Sigmoid colon (tissue), 7 donors: ENCODE measurements around the gene GTPBP2. TPM values are rescaled to one million over a fixed set of nuclear protein-coding genes. Genes with fewer than 3 reads are reported as not detected.

Experiments used
- DNase-seq: peaks from one replicate; pipeline ENCODE4 v3.0.0-alpha.2; 2019
- H3K27ac ChIP-seq, 4 donors: fragments of 200-600 bp; sonication (generic); one replicate each; pipeline ENCODE4 v1.5.1; 2016 to 2019; ENCODE audit warnings: mild to moderate bottlenecking in 1 of 4
- H3K27me3 ChIP-seq, 3 donors: fragments of 200-600 bp; sonication (generic); one replicate each; pipeline ENCODE4 v1.5.1; 2019; ENCODE audit warnings: mild to moderate bottlenecking in 1 of 3
- H3K36me3 ChIP-seq, 4 donors: fragments of 200-600 bp; sonication (generic); one replicate each; pipeline ENCODE4 v1.5.1; 2016 to 2019
- H3K4me1 ChIP-seq, 4 donors: fragments of 200-600 bp; sonication (generic); one replicate each; pipeline ENCODE4 v1.5.1; 2017 to 2019
- H3K4me3 ChIP-seq, 4 donors: fragments of 200-600 bp; sonication (generic); one replicate each; pipeline ENCODE4 v1.5.1; 2017 to 2019; ENCODE audit warnings: mild to moderate bottlenecking in 2 of 4, moderate library complexity in 1 of 4
- H3K9me3 ChIP-seq, 4 donors: fragments of 200-600 bp in 3 of 4; sonication (generic) in 3 of 4; one replicate each; pipeline versions ENCODE4 v1.5.1 to v1.6.1; 2013 to 2019
- CTCF ChIP-seq, 4 experiments: fragments of 450-650 bp in 3 of 4; fragments of 200-600 bp in 1 of 4; IDR thresholded peaks; one replicate each; pipeline ENCODE4 v1.5.1; 2016 to 2019; ENCODE audit warnings: antibody characterized with exemption in 4 of 4, mild to moderate bottlenecking in 3 of 4, moderate library complexity in 2 of 4
- EP300 ChIP-seq, 4 donors: sonication (generic); formaldehyde crosslinking; IDR thresholded peaks; one replicate each; pipeline ENCODE4 v1.6.1; 2017; ENCODE audit warnings: antibody characterized with exemption in 4 of 4
- POLR2A ChIP-seq, 2 donors: fragments of 450-650 bp; IDR thresholded peaks; one replicate each; pipeline ENCODE4 v1.6.1; 2016; ENCODE audit warnings: antibody characterized with exemption in 2 of 2, mild to moderate bottlenecking in 2 of 2, moderate library complexity in 2 of 2
- POLR2AphosphoS5 ChIP-seq, 4 donors: sonication (generic); formaldehyde crosslinking; IDR thresholded peaks; one replicate each; pipeline ENCODE4 v1.6.1; 2017; ENCODE audit warnings: antibody characterized with exemption in 4 of 4
- WGBS, 2 donors: extraction: QIAGEN DNeasy Blood & Tissue Kit; methylation state at CpG; one replicate each; pipeline ENCODE4 v1.1.7; 2013; 5-methylcytosine and 5-hydroxymethylcytosine counted together
- intact Hi-C: fragments of 100-400 bp; cut with DNase I; formaldehyde crosslinking; loops from one replicate; pipeline ENCODE4 v1.15.1; 2023
- polyA plus RNA-seq, 3 donors: library from polyadenylated mRNA; stranded (reverse); fragments of 200-250 nt; gene quantifications; one replicate each; pipeline ENCODE4 v1.2.3, GENCODE V29; 2013
- total RNA-seq, 4 donors: library from RNA; depleted of rRNA; stranded (reverse); fragments of >200 nt; gene quantifications; one replicate each; pipeline ENCODE4 v1.1.0, GENCODE V29; 2016
- donor health status: healthy with polysubstance abuse.
- donor health status: Bipolar disorder and iron deficiency.
- donor health status: healthy.

The GTPBP2 gene
- total and polyA plus RNA-seq, 7 donors: 26.8 to 71.0 (median 36.6) TPM

- TF ChIP-seq POLR2A (IDR thresholded peaks at IDR 0.05) (no peak), POLR2AphosphoS5 (IDR thresholded peaks at IDR 0.05) (no peak), EP300 (IDR thresholded peaks at IDR 0.05) (no peak), CTCF (IDR thresholded peaks at IDR 0.05) (no peak)
Measured at GRCh38 chr6:43623880-43624785, 4.9 kb downstream of the GTPBP2 start.

GRCh38 chr6:43622541-43622940 lies 6.5 kb downstream of the GTPBP2 start:
- H3K36me3 ChIP-seq: peaks cover 27 to 71% (median 36%) of the 10 kb centered on the region in 4 donors
- H3K4me3 ChIP-seq: no peak overlapping the region
- intact Hi-C loops: no loop called here
- no peaks in the 10 kb centered on the region for H3K9me3 ChIP-seq
- no peak for DNase-seq
- no peak for TF ChIP-seq CTCF (IDR thresholded peaks at IDR 0.05)
- TF ChIP-seq POLR2A (IDR thresholded peaks at IDR 0.05): no peak
- TF ChIP-seq EP300 (IDR thresholded peaks at IDR 0.05): no peak
- TF ChIP-seq POLR2AphosphoS5 (IDR thresholded peaks at IDR 0.05): no peak
- no peak overlapping the region for H3K27ac ChIP-seq
- peaks cover 0 to 13% (median 9%) of the 10 kb centered on the region in 4 donors for H3K4me1 ChIP-seq
- 94 to 97% methylated on average over 10 of the region's 10 CpGs for WGBS, 2 donors
- no peaks in the 10 kb centered on the region for H3K27me3 ChIP-seq

More at GRCh38 chr6:43623880-43624785, 4.9 kb downstream of the GTPBP2 start:
- intact Hi-C loops: no loop called here
- Histone ChIP-seq H3K27me3 (no peaks in the 10 kb centered on the region), H3K36me3 (peaks cover 27 to 71% (median 36%) of the 10 kb centered on the region in 4 donors), H3K27ac (no peak overlapping the region), H3K4me3 (no peak overlapping the region), H3K9me3 (no peaks in the 10 kb centered on the region), H3K4me1 (peaks cover 0 to 24% (median 18%) of the 10 kb centered on the region in 4 donors)
- 92 to 94% methylated on average over 12 of the region's 12 CpGs for WGBS, 2 donors
- no peak for DNase-seq

GRCh38 chr6:43621836-43622180 lies 7.3 kb downstream of the GTPBP2 start:
- intact Hi-C loops: no loop called here
- H3K4me3 ChIP-seq: no peak overlapping the region
- no peak overlapping the region for H3K27ac ChIP-seq
- TF ChIP-seq EP300 (IDR thresholded peaks at IDR 0.05) (no peak), CTCF (IDR thresholded peaks at IDR 0.05) (no peak), POLR2A (IDR thresholded peaks at IDR 0.05) (no peak), POLR2AphosphoS5 (IDR thresholded peaks at IDR 0.05) (no peak)
- H3K4me1 ChIP-seq: peaks cover 0 to 6% (median 2%) of the 10 kb centered on the region in 4 donors
- no peak for DNase-seq
- no peaks in the 10 kb centered on the region for H3K27me3 ChIP-seq
- peaks cover 27 to 71% (median 36%) of the 10 kb centered on the region in 4 donors for H3K36me3 ChIP-seq
- H3K9me3 ChIP-seq: no peaks in the 10 kb centered on the region
- 96 to 97% methylated on average over 10 of the region's 10 CpGs for WGBS, 2 donors

GRCh38 chr6:43621078-43621835 lies 7.8 kb downstream of the GTPBP2 start:
- DNase-seq: no peak
- H3K36me3 ChIP-seq: peaks cover 27 to 70% (median 36%) of the 10 kb centered on the region in 4 donors
- WGBS, 2 donors: 94 to 97% methylated on average over 12 of the region's 12 CpGs

More at GRCh38 chr6:43621078-43621835, 7.8 kb downstream of the GTPBP2 start:
- no peak for TF ChIP-seq EP300 (IDR thresholded peaks at IDR 0.05)
- no peak overlapping the region for H3K4me3 ChIP-seq
- no peaks in the 10 kb centered on the region for H3K27me3 ChIP-seq
- intact Hi-C loops: no loop called here
- peaks cover 0 to under 1% (median 0%) of the 10 kb centered on the region in 4 donors for H3K4me1 ChIP-seq
- H3K9me3 ChIP-seq: no peaks in the 10 kb centered on the region
- no peak overlapping the region for H3K27ac ChIP-seq
